GM12878 (cell line): ENCODE data around the gene C21orf58. TPM values are rescaled to one million over a fixed set of nuclear protein-coding genes. Genes with fewer than 3 reads are reported as not detected.

ENCODE experiments used
- ATAC-seq: fragments of 200-7000 bp; cut with Tn5 transposase; 3 replicates; pipeline ENCODE4 v1.9.1; 2020; ENCODE audit warnings: mild to moderate bottlenecking, moderate library complexity
- BruUV-seq: library from RNA; stranded (reverse); fragments of 400-500 nt; replicated peaks from 2 replicates; lab custom pipeline; 2021; lab: Mats Ljungman, UMichigan
- CTCF ChIA-PET: fragments of 300-600 bp; sonication (Branson Sonifier 250); formaldehyde crosslinking; extraction: SDS; loops from one replicate; lab custom pipeline; 2021; ENCODE audit warnings: inconsistent platforms; lab: Yijun Ruan, JAX
- POLR2A ChIA-PET: fragments of 350-600 bp; formaldehyde crosslinking; extraction: SDS; loops from one replicate; lab custom pipeline; 2021; ENCODE audit warnings: inconsistent platforms; lab: Charles Lee
- RAD21 ChIA-PET: fragments of 300-600 bp; sonication (Branson Sonifier 250); formaldehyde crosslinking; loops from one replicate; lab custom pipeline; 2023; ENCODE audit warnings: antibody characterized with exemption; ENCODE audit not compliant: unreplicated experiment; lab: Charles Lee
- SMC1A ChIA-PET: fragments of 300-600 bp; sonication (Branson Sonifier 250); formaldehyde crosslinking; loops from one replicate; lab custom pipeline; 2023; ENCODE audit not compliant: unreplicated experiment, uncharacterized antibody; lab: Charles Lee
- DNase-seq: peaks from one replicate; pipeline ENCODE4 v3.0.0-alpha.2; 2011; ENCODE audit warnings: low read depth, low spot score
- FAIRE-seq: peaks from 3 replicates; lab custom pipeline; 2011; peaks lifted over from hg19 to GRCh38; lab: Jason Lieb, UNC
- H2AFZ ChIP-seq: 2 replicates; pipeline ENCODE4 v1.6.0; 2011; ENCODE audit warnings: low read depth, low read length, control low read depth; ENCODE audit not compliant: control insufficient read depth
- H3K27ac ChIP-seq: 2 replicates; pipeline ENCODE4 v1.5.1; 2011; ENCODE audit warnings: control low read depth; ENCODE audit not compliant: control insufficient read depth, insufficient read depth
- H3K27me3 ChIP-seq, 2 experiments: replicated peaks in 1 of 2; 2 replicates each; pipeline versions ENCODE4 v1.6.0 to v1.6.1; 2011; ENCODE audit warnings: low read length in 1 of 2; ENCODE audit not compliant: control insufficient read depth in 2 of 2, insufficient read depth in 2 of 2
- H3K36me3 ChIP-seq, 2 experiments: 2 replicates each; pipeline ENCODE4 v1.5.1; 2011; ENCODE audit warnings: low read length in 1 of 2; ENCODE audit not compliant: control insufficient read depth in 2 of 2, insufficient read depth in 2 of 2
- H3K4me1 ChIP-seq: 2 replicates; pipeline ENCODE4 v1.6.1; 2011; ENCODE audit warnings: mild to moderate bottlenecking, low read length, moderate library complexity, mixed read lengths; ENCODE audit not compliant: control insufficient read depth, insufficient read depth
- H3K4me2 ChIP-seq: 2 replicates; pipeline ENCODE4 v1.6.0; 2011; ENCODE audit warnings: control low read depth; ENCODE audit not compliant: control insufficient read depth, insufficient read depth
- H3K4me3 ChIP-seq: fragments of 200-600 bp; sonication (generic); 2 replicates; pipeline ENCODE4 v1.5.1; 2016
- H3K79me2 ChIP-seq: 2 replicates; pipeline ENCODE4 v1.6.0; 2011; ENCODE audit warnings: low read length; ENCODE audit not compliant: control insufficient read depth, insufficient read depth
- H3K9ac ChIP-seq: 2 replicates; pipeline ENCODE4 v1.8.0; 2011; ENCODE audit warnings: low read length, control low read depth, mixed read lengths; ENCODE audit not compliant: control insufficient read depth, insufficient read depth
- H3K9me3 ChIP-seq: replicated peaks from 3 replicates; pipeline ENCODE4 v1.5.1; 2011; ENCODE audit warnings: mild to moderate bottlenecking, low read length; ENCODE audit not compliant: control insufficient read depth, insufficient read depth
- H4K20me1 ChIP-seq: 2 replicates; pipeline ENCODE4 v1.6.0; 2011; ENCODE audit not compliant: control insufficient read depth, insufficient read depth
- CREM ChIP-seq: IDR thresholded peaks from 2 replicates; pipeline ENCODE4 v1.6.1; 2014; ENCODE audit warnings: antibody characterized with exemption, low read depth
- HDAC2 ChIP-seq: fragments of 200-600 bp; sonication (generic); IDR thresholded peaks from 2 replicates; pipeline ENCODE4 v1.6.1; 2017
- IKZF1 ChIP-seq: fragments of 450-650 bp; conservative IDR thresholded peaks from 2 replicates; pipeline ENCODE4 v1.6.1; 2017; ENCODE audit warnings: antibody characterized with exemption, mild to moderate bottlenecking
- MTA2 ChIP-seq: fragments of 450-650 bp; IDR thresholded peaks from 2 replicates; pipeline ENCODE4 v1.6.1; 2016; ENCODE audit warnings: low read depth, mild to moderate bottlenecking, moderate library complexity
- PAX5 ChIP-seq: IDR thresholded peaks from 2 replicates; pipeline ENCODE4 v1.6.1; 2011; ENCODE audit warnings: low read depth, low read length, borderline replicate concordance
- REST ChIP-seq: IDR thresholded peaks from 2 replicates; pipeline ENCODE4 v1.6.1; 2012; ENCODE audit warnings: mild to moderate bottlenecking, low read depth, low read length
- RFX5 ChIP-seq: IDR thresholded peaks from 2 replicates; pipeline ENCODE4 v1.6.1; 2011; ENCODE audit warnings: low read depth, low read length, improper control_type of control experiment
- TAF1 ChIP-seq: IDR thresholded peaks from 2 replicates; pipeline ENCODE4 v1.6.1; 2011; ENCODE audit warnings: mild to moderate bottlenecking, low read depth, low read length, borderline replicate concordance
- TCF7 ChIP-seq: IDR thresholded peaks from 2 replicates; pipeline ENCODE4 v1.6.1; 2014; ENCODE audit warnings: antibody characterized with exemption, borderline replicate concordance
- WGBS: methylation state at CpG from one replicate; pipeline ENCODE4 v1.1.6; 2016; ENCODE audit warnings: low lambda C conversion rate; ENCODE audit not compliant: insufficient replicate concordance, insufficient coverage; ENCODE audit errors: missing lambda C conversion rate; 5-methylcytosine and 5-hydroxymethylcytosine counted together
- in situ Hi-C: fragments of 300-500 bp; cut with MboI; formaldehyde crosslinking; loops from 9 replicates; pipeline ENCODE4 v1.14.3; 2018; ENCODE audit warnings: mixed read lengths
- intact Hi-C: fragments of 100-400 bp; cut with micrococcal nuclease; formaldehyde crosslinking; loops from one replicate; pipeline ENCODE4 v1.14.2; 2022; ENCODE audit not compliant: unreplicated experiment
- polyA plus RNA-seq, 11 experiments: library from polyadenylated mRNA; depleted of rRNA in 4 of 11; unstranded in 6 of 11; stranded (reverse) in 5 of 11; fragments of >200 nt; fragmentation: Nextera tagmentation in 4 of 11; fragmentation: Illumina TruSeq in 1 of 11; extraction: Ambion mirVana in 4 of 11; extraction: Trizol in 1 of 11; gene quantifications; 1 replicate in 1 of 11; 2 replicates in 10 of 11; pipeline versions ENCODE4 v1.2.1 to v1.2.3, GENCODE V29; 2011 to 2016; ENCODE audit warnings: inconsistent platforms in 2 of 11, missing spikeins in 2 of 11, low read depth in 1 of 11
- total RNA-seq, 4 experiments: library from RNA; depleted of rRNA in 3 of 4; stranded (reverse); fragments of >200 nt in 3 of 4; fragmentation: Illumina TruSeq in 1 of 4; extraction: Trizol in 1 of 4; gene quantifications; 2 replicates each; pipeline versions ENCODE4 v1.2.1 to v1.2.3, GENCODE V29; 2013 to 2021

The C21orf58 gene
- total and polyA plus RNA-seq, 10 of the 15 experiments (the other 5 are each of a cell fraction or from before 2014, with no cell fraction given), result 1.1 to 22.3 (median 11.8) TPM

GRCh38 chr21:46317710-46318463, 5.8 kb downstream of the C21orf58 start:
- DNase-seq (no peak), FAIRE-seq (no peak), ATAC-seq (no peak)
- in situ Hi-C loops (no loop called here), intact Hi-C loops (no loop called here)
- POLR2A ChIA-PET, result no interaction called here
- CTCF ChIA-PET, result no interaction called here
- SMC1A ChIA-PET, result no interaction called here
- Histone ChIP-seq H3K27ac (no peak overlapping the region), H3K9me3 (no peaks in the 10 kb centered on the region), H3K4me1 (peaks cover 5% of the 10 kb centered on the region), H4K20me1 (no peaks in the 10 kb centered on the region), H2AFZ (no peak overlapping the region), H3K27me3 (no peaks in the 10 kb centered on the region), H3K79me2 (peaks cover 29% of the 10 kb centered on the region), H3K4me3 (no peak overlapping the region), H3K36me3 (peaks cover 0 to 3% of the 10 kb centered on the region in 2 experiments; a peak in 2 of 4 replicates), H3K4me2 (no peak overlapping the region)
- no TSS peak for BruUV-seq
- RAD21 ChIA-PET, result no interaction called here
- 97% methylated on average over 20 of the region's 20 CpGs for WGBS
- no peak for TF ChIP-seq RFX5
- TF ChIP-seq CREM, result no peak
- no peak for TF ChIP-seq TCF7
- no peak for TF ChIP-seq HDAC2
- TF ChIP-seq REST, result no peak
- TF ChIP-seq PAX5, result no peak
- no peak for TF ChIP-seq MTA2
- TF ChIP-seq TAF1, result no peak
- no peak for TF ChIP-seq IKZF1
- TF ChIP-seq, all 136 proteins: peak for 0
- H3K9ac ChIP-seq, result no peak overlapping the region
